ENCODE results near the gene SORCS2.

GRCh38 chr4:7535094-7535493, 342.8 kb downstream of the SORCS2 start:
- TF ChIP-seq POLR2AphosphoS5 (IDR thresholded peaks at IDR 0.05; ENCODE audit: borderline replicate concordance, low read depth, low read length): no peak
- no peak for TF ChIP-seq EZH2 (IDR thresholded peaks at IDR 0.05)
- TF ChIP-seq FOXP2 (optimal IDR thresholded peaks at IDR 0.05; ENCODE audit: control extremely low read depth, extremely low read length, insufficient read depth): no peak

Data from SK-N-MC (cell line).